Adrenal gland (tissue), 12 donors: ENCODE measurements around the gene POF1B. TPM values are rescaled to one million over a fixed set of nuclear protein-coding genes. Genes with fewer than 3 reads are reported as not detected.

Experiments
- DNase-seq, 7 donors: peaks; one replicate each; pipeline ENCODE4 v3.0.0-alpha.2; 2019 to 2020
- H3K27ac ChIP-seq, 5 donors: fragments of 200-600 bp; sonication (generic) in 4 of 5; 1 replicate in 3 of 5; 2 replicates in 2 of 5; pipeline versions ENCODE4 v1.5.1 to v1.8.0; 2016 to 2020; ENCODE audit warnings: mild to moderate bottlenecking in 1 of 5
- H3K27me3 ChIP-seq: fragments of 200-600 bp; 2 replicates; pipeline ENCODE4 v1.8.0; 2021
- H3K36me3 ChIP-seq, 2 donors: fragments of 200-600 bp; replicated peaks in 1 of 2; 1 replicate in 1 of 2; 2 replicates in 1 of 2; pipeline versions ENCODE4 v1.5.1 to v1.8.0; 2018 to 2022
- H3K4me1 ChIP-seq, 2 donors: fragments of 200-600 bp; replicated peaks in 1 of 2; 1 replicate in 1 of 2; 2 replicates in 1 of 2; pipeline versions ENCODE4 v1.5.1 to v1.8.0; 2018 to 2021
- H3K4me3 ChIP-seq, 4 donors: fragments of 200-600 bp; sonication (generic) in 3 of 4; one replicate each; pipeline ENCODE4 v1.5.1; 2016 to 2018
- H3K9me3 ChIP-seq, 3 donors: fragments of 200-600 bp; sonication (generic) in 1 of 3; replicated peaks in 1 of 3; 1 replicate in 2 of 3; 2 replicates in 1 of 3; pipeline versions ENCODE4 v1.5.1 to v1.8.0; 2016 to 2021
- WGBS, 4 donors: extraction: QIAGEN DNeasy Blood & Tissue Kit in 2 of 4; methylation state at CpG; one replicate each; pipeline versions ENCODE4 v1.1.5 to v1.1.7; 2013 to 2017; 5-methylcytosine and 5-hydroxymethylcytosine counted together
- intact Hi-C, 2 donors: fragments of 100-400 bp; cut with DNase I; formaldehyde crosslinking; loops; one replicate each; pipeline versions ENCODE4 v1.14.1 to v1.15.0; 2022 to 2023
- polyA plus RNA-seq, 3 donors: library from polyadenylated mRNA; stranded (reverse); fragments of 200-250 nt in 2 of 3; fragments of 350-450 nt in 1 of 3; fragmentation: Illumina TruSeq in 1 of 3; extraction: RNeasy Lipid Tissue Mini Kit (QIAGEN cat#74804) in 1 of 3; gene quantifications; one replicate each; pipeline ENCODE4 v1.2.3, GENCODE V29; 2013 to 2014
- total RNA-seq, 9 donors: library from RNA; depleted of rRNA in 4 of 9; stranded (reverse); fragments of >200 nt in 4 of 9; fragments of 120-200 nt in 1 of 9; fragmentation: NEBNext Ultra II Directional in 1 of 9; extraction: Animal tissue kit (Norgen Biotek cat#: 25700) in 1 of 9; gene quantifications; one replicate each; pipeline versions ENCODE4 v1.1.0 to v1.2.4, GENCODE V29; 2013 to 2023
- TF ChIP-seq, protein P1 (sequence below), 6 experiments: fragments of 450-650 bp in 4 of 6; fragments of 200-600 bp in 2 of 6; sonication (generic) in 1 of 6; IDR thresholded peaks; 1 replicate in 5 of 6; 2 replicates in 1 of 6; pipeline versions ENCODE4 v1.5.1 to v1.8.0; 2016 to 2021; ENCODE audit warnings: antibody characterized with exemption in 6 of 6, mild to moderate bottlenecking in 2 of 6, moderate library complexity in 1 of 6
- donor health status: healthy with polysubstance abuse.
- donor health status: Bipolar disorder and iron deficiency.
- donor health status: DM: yes; HTN: yes; CAD: no.
- donor health status: DM: no; HTN: no; CAD: no.
- donor health status: DM: no; HTN: no; CAD: no.
- donor health status: DM: yes; HTN: yes; CAD: no.

The POF1B gene
- total and polyA plus RNA-seq, 12 donors, result 0.06 to 2.0 (median 0.27) TPM

DNA sequence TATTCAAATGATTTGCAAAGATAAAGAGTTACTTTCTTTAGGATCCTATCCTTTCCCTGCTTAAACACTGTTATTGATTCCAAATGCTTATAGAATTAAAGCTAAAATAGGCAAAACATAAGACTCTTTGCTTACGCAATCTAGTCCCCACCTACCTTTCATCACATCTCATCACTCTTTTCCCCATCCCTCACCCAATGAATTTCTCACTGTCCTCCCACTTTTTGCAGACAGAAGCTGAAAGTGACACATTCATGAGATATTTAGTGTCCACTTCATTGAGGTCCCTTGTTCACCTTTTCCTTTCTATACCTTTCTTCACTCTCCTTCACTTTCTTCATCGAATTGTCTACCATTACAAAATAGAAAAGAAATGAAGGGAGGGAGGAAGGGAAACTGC lies 136.3 kb downstream of the POF1B start:
- DNase-seq, result no peak
- intact Hi-C loops, result no loop called here
- no peaks in the 10 kb centered on the region for H3K9me3 ChIP-seq
- TF ChIP-seq, protein P1, sequence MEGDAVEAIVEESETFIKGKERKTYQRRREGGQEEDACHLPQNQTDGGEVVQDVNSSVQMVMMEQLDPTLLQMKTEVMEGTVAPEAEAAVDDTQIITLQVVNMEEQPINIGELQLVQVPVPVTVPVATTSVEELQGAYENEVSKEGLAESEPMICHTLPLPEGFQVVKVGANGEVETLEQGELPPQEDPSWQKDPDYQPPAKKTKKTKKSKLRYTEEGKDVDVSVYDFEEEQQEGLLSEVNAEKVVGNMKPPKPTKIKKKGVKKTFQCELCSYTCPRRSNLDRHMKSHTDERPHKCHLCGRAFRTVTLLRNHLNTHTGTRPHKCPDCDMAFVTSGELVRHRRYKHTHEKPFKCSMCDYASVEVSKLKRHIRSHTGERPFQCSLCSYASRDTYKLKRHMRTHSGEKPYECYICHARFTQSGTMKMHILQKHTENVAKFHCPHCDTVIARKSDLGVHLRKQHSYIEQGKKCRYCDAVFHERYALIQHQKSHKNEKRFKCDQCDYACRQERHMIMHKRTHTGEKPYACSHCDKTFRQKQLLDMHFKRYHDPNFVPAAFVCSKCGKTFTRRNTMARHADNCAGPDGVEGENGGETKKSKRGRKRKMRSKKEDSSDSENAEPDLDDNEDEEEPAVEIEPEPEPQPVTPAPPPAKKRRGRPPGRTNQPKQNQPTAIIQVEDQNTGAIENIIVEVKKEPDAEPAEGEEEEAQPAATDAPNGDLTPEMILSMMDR (IDR thresholded peaks at IDR 0.05), result no peak
- WGBS, 4 donors, result 17 to 53% (median 33%) methylated on average over 2 of the region's 2 CpGs
- no peaks in the 10 kb centered on the region for H3K36me3 ChIP-seq
- H3K4me1 ChIP-seq, result no peaks in the 10 kb centered on the region
- peak overlapping the region in 2 of 4 donors; percentile 34 to 54 for H3K4me3 ChIP-seq
- peak overlapping the region in 2 of 5 donors; percentile 75 to 80 for H3K27ac ChIP-seq
- no peaks in the 10 kb centered on the region for H3K27me3 ChIP-seq

Other genes starting within 250 kb of the POF1B start
- 1 to 10 TPM in 2 of 9 donors, under 1 TPM in 6, not detected in 1; 0.09 to 2.1 (median 0.51) TPM for gene SATL1, start 135.9 kb downstream of the POF1B start, total RNA-seq
- under 1 TPM; 0.40 to 0.97 (median 0.94) TPM for gene SATL1, start 135.9 kb downstream of the POF1B start, polyA plus RNA-seq
- gene ZNF711, start 135.7 kb downstream of the POF1B start, total RNA-seq, result 10 to 100 TPM; 10.6 to 66.8 (median 19.2) TPM
- 10 to 100 TPM; 23.1 to 33.9 (median 31.2) TPM for gene ZNF711, start 135.7 kb downstream of the POF1B start, polyA plus RNA-seq